Liver (tissue), 9 donors: ENCODE data around the gene NDUFS4. TPM values are rescaled to one million over a fixed set of nuclear protein-coding genes. Genes with fewer than 3 reads are reported as not detected.
A peak's percentile ranks its signal among the peaks of the same experiment; 100 is the strongest.

Experiments used
- DNase-seq: peaks from one replicate; pipeline ENCODE4 v3.0.0-alpha.2; 2017; ENCODE audit warnings: low spot score
- H3K27ac ChIP-seq, 2 donors: one replicate each; pipeline ENCODE4 v1.7.0; 2013; ENCODE audit warnings: inconsistent platforms in 2 of 2, low read length in 2 of 2, control low read depth in 1 of 2, low read depth in 1 of 2, mild to moderate bottlenecking in 1 of 2
- H3K27me3 ChIP-seq, 4 donors: one replicate each; pipeline versions ENCODE4 v1.6.1 to v1.7.0; 2013; ENCODE audit warnings: low read length in 3 of 4, inconsistent platforms in 1 of 4, mild to moderate bottlenecking in 1 of 4, moderate library complexity in 1 of 4; ENCODE audit not compliant: control insufficient read depth in 4 of 4, insufficient read depth in 4 of 4
- H3K36me3 ChIP-seq, 4 donors: one replicate each; pipeline versions ENCODE4 v1.6.1 to v1.7.0; 2013; ENCODE audit warnings: low read length in 3 of 4, mild to moderate bottlenecking in 3 of 4, low read depth in 1 of 4, moderate library complexity in 1 of 4; ENCODE audit not compliant: control insufficient read depth in 4 of 4, insufficient read depth in 3 of 4
- H3K4me1 ChIP-seq, 4 donors: one replicate each; pipeline versions ENCODE4 v1.6.1 to v1.7.0; 2013; ENCODE audit warnings: low read length in 3 of 4, mild to moderate bottlenecking in 3 of 4, moderate library complexity in 1 of 4; ENCODE audit not compliant: control insufficient read depth in 4 of 4, insufficient read depth in 4 of 4
- H3K4me3 ChIP-seq, 3 donors: one replicate each; pipeline versions ENCODE4 v1.6.1 to v1.7.0; 2013; ENCODE audit warnings: low read length in 3 of 3, control low read depth in 1 of 3, low read depth in 1 of 3, mild to moderate bottlenecking in 1 of 3
- H3K9ac ChIP-seq, 2 donors: one replicate each; pipeline ENCODE4 v1.7.0; 2013; ENCODE audit warnings: low read length in 2 of 2, mild to moderate bottlenecking in 2 of 2, moderate library complexity in 2 of 2, control low read depth in 1 of 2, low read depth in 1 of 2
- H3K9me3 ChIP-seq, 4 donors: one replicate each; pipeline versions ENCODE4 v1.6.1 to v1.7.0; 2013; ENCODE audit warnings: low read length in 3 of 4; ENCODE audit not compliant: control insufficient read depth in 4 of 4
- EGR1 ChIP-seq, 2 donors: IDR thresholded peaks; 2 replicates each; pipeline ENCODE4 v1.6.1; 2016 to 2018; ENCODE audit warnings: antibody characterized with exemption in 2 of 2, low read depth in 2 of 2
- FOXA1 ChIP-seq: IDR thresholded peaks from 2 replicates; pipeline ENCODE4 v1.6.1; 2016; ENCODE audit warnings: antibody characterized with exemption
- GABPA ChIP-seq, 2 donors: IDR thresholded peaks in 1 of 2; conservative IDR thresholded peaks in 1 of 2; 2 replicates each; pipeline ENCODE4 v1.6.1; 2016; ENCODE audit warnings: antibody characterized with exemption in 2 of 2, mild to moderate bottlenecking in 1 of 2, moderate library complexity in 1 of 2
- HNF4A ChIP-seq, 2 donors: conservative IDR thresholded peaks; 2 replicates each; pipeline ENCODE4 v1.6.1; 2016; ENCODE audit warnings: antibody characterized with exemption in 2 of 2, mild to moderate bottlenecking in 2 of 2
- HNF4G ChIP-seq: IDR thresholded peaks from 2 replicates; pipeline ENCODE4 v1.6.1; 2016; ENCODE audit warnings: antibody characterized with exemption
- JUND ChIP-seq, 2 donors: IDR thresholded peaks; 2 replicates each; pipeline ENCODE4 v1.6.1; 2016; ENCODE audit warnings: antibody characterized with exemption in 2 of 2
- NR2F2 ChIP-seq: IDR thresholded peaks from 2 replicates; pipeline ENCODE4 v1.6.1; 2016; ENCODE audit warnings: antibody characterized with exemption
- RAD21 ChIP-seq, 2 donors: IDR thresholded peaks; 2 replicates each; pipeline ENCODE4 v1.6.1; 2016; ENCODE audit warnings: antibody characterized with exemption in 2 of 2, mild to moderate bottlenecking in 2 of 2
- SP1 ChIP-seq: IDR thresholded peaks from 2 replicates; pipeline ENCODE4 v1.6.1; 2018; ENCODE audit warnings: antibody characterized with exemption, mild to moderate bottlenecking
- TAF1 ChIP-seq: conservative IDR thresholded peaks from 2 replicates; pipeline ENCODE4 v1.6.1; 2016; ENCODE audit warnings: antibody characterized with exemption, mild to moderate bottlenecking
- YY1 ChIP-seq: IDR thresholded peaks from 2 replicates; pipeline ENCODE4 v1.6.1; 2016; ENCODE audit warnings: antibody characterized with exemption, mild to moderate bottlenecking
- ZBTB33 ChIP-seq: IDR thresholded peaks from 2 replicates; pipeline ENCODE4 v1.6.1; 2016; ENCODE audit warnings: antibody characterized with exemption
- WGBS: extraction: QIAGEN DNeasy Blood & Tissue Kit; methylation state at CpG from one replicate; pipeline ENCODE4 v1.1.7; 2013; 5-methylcytosine and 5-hydroxymethylcytosine counted together
- polyA plus RNA-seq, 2 donors: library from polyadenylated mRNA; stranded (reverse) in 1 of 2; unstranded in 1 of 2; fragments of 200-250 nt in 1 of 2; fragments of >200 nt in 1 of 2; fragmentation: Nextera tagmentation in 1 of 2; extraction: Ambion mirVana in 1 of 2; gene quantifications; one replicate each; pipeline versions ENCODE4 v1.2.1 to v1.2.3, GENCODE V29; 2013 to 2015
- total RNA-seq, 2 donors: library from RNA; depleted of rRNA; stranded (reverse); fragments of >200 nt; gene quantifications; one replicate each; pipeline ENCODE4 v1.2.3, GENCODE V29; 2014
- TF ChIP-seq, protein P1 (sequence below): IDR thresholded peaks from 2 replicates; pipeline ENCODE4 v1.6.1; 2016; ENCODE audit warnings: antibody characterized with exemption
- TF ChIP-seq, protein P2 (sequence below): IDR thresholded peaks from 2 replicates; pipeline ENCODE4 v1.6.1; 2016; ENCODE audit warnings: antibody characterized with exemption, mild to moderate bottlenecking
- TF ChIP-seq, protein P3 (sequence below): fragments of 150-350 bp; IDR thresholded peaks from 2 replicates; pipeline ENCODE4 v1.5.1; 2017; ENCODE audit warnings: improper control_type of control experiment, low read depth, low read length; ENCODE audit not compliant: missing input control
- TF ChIP-seq, protein P4 (sequence below): IDR thresholded peaks from 2 replicates; pipeline ENCODE4 v1.6.1; 2016; ENCODE audit warnings: antibody characterized with exemption
- donor health status: healthy.
- donor health status: healthy.
- donor health status: healthy.
- donor health status: healthy.
- donor health status: healthy.

The NDUFS4 gene
- total and polyA plus RNA-seq, 4 donors: 35.9 to 114 (median 53.4) TPM

DNA sequence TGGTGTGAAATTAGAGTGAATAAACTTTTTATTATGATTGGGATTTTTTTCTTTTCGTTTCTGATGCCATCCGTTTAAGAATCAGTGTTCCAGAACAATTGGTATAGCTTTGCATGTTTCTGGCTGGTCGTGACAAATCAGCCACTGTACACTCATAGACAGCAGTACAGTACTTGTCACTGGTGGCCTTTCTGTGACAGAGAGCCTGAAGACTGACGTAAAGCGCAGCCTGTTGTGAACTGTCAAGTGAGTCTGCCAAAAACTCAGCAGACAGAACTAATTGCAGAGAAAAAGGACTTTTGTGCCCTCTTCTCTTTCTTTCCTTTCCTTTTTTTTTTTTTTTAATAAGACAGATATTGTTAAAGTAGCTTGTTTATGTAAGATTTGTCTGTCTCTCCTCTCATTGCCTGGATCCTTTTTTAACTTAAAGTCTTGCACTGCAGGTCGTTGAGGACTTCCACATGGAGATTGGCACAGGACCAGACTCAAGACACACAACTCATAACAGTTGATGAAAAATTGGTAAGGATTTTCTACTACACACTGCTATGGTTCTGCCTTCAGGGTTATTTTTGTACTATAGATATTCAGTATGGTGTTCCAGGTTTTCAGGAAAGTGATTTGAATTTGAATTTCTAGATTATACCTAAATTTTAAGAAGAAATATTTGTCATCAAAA, 42.7 kb downstream of the NDUFS4 start:
- Histone ChIP-seq H3K9me3 (no peaks in the 10 kb centered on the region), H3K27me3 (no peaks in the 10 kb centered on the region), H3K27ac (no peak overlapping the region), H3K9ac (no peak overlapping the region), H3K36me3 (peaks cover 0 to 7% (median 4%) of the 10 kb centered on the region in 4 donors), H3K4me1 (peaks cover 3 to 11% (median 7%) of the 10 kb centered on the region in 4 donors), H3K4me3 (no peak overlapping the region)
- TF ChIP-seq EGR1 (IDR thresholded peaks at IDR 0.05; ENCODE audit: low read depth in 2 of 2): no peak
- no peak for TF ChIP-seq YY1
- TF ChIP-seq, protein P1, sequence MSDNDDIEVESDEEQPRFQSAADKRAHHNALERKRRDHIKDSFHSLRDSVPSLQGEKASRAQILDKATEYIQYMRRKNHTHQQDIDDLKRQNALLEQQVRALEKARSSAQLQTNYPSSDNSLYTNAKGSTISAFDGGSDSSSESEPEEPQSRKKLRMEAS: no peak
- TF ChIP-seq, protein P2, sequence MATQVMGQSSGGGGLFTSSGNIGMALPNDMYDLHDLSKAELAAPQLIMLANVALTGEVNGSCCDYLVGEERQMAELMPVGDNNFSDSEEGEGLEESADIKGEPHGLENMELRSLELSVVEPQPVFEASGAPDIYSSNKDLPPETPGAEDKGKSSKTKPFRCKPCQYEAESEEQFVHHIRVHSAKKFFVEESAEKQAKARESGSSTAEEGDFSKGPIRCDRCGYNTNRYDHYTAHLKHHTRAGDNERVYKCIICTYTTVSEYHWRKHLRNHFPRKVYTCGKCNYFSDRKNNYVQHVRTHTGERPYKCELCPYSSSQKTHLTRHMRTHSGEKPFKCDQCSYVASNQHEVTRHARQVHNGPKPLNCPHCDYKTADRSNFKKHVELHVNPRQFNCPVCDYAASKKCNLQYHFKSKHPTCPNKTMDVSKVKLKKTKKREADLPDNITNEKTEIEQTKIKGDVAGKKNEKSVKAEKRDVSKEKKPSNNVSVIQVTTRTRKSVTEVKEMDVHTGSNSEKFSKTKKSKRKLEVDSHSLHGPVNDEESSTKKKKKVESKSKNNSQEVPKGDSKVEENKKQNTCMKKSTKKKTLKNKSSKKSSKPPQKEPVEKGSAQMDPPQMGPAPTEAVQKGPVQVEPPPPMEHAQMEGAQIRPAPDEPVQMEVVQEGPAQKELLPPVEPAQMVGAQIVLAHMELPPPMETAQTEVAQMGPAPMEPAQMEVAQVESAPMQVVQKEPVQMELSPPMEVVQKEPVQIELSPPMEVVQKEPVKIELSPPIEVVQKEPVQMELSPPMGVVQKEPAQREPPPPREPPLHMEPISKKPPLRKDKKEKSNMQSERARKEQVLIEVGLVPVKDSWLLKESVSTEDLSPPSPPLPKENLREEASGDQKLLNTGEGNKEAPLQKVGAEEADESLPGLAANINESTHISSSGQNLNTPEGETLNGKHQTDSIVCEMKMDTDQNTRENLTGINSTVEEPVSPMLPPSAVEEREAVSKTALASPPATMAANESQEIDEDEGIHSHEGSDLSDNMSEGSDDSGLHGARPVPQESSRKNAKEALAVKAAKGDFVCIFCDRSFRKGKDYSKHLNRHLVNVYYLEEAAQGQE: no peak
- TF ChIP-seq, protein P3, sequence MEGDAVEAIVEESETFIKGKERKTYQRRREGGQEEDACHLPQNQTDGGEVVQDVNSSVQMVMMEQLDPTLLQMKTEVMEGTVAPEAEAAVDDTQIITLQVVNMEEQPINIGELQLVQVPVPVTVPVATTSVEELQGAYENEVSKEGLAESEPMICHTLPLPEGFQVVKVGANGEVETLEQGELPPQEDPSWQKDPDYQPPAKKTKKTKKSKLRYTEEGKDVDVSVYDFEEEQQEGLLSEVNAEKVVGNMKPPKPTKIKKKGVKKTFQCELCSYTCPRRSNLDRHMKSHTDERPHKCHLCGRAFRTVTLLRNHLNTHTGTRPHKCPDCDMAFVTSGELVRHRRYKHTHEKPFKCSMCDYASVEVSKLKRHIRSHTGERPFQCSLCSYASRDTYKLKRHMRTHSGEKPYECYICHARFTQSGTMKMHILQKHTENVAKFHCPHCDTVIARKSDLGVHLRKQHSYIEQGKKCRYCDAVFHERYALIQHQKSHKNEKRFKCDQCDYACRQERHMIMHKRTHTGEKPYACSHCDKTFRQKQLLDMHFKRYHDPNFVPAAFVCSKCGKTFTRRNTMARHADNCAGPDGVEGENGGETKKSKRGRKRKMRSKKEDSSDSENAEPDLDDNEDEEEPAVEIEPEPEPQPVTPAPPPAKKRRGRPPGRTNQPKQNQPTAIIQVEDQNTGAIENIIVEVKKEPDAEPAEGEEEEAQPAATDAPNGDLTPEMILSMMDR: no peak
- TF ChIP-seq HNF4G: no peak
- no peak for TF ChIP-seq NR2F2
- no peak for TF ChIP-seq JUND (IDR thresholded peaks at IDR 0.05)
- DNase-seq: no peak
- 76% methylated on average over 6 of the region's 6 CpGs for WGBS

DNA sequence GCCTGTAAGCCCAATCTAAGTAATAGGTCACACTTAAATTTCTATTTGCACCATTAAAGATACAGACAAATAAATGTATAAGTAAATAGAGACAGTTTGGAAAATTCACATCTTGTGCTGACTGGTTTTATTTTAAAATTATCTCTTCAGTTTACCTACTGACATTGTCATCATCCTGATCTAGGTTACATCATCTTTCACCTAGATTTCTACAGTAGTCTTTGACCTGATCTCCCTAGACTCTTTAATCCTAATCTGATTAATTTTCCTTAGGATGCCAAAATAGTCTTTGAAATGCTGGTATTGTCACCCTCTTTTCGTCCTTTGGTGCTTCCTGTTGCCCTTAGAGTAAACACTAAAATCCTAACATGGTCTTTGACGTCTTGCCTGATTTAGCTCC, 43.9 kb downstream of the NDUFS4 start:
- Histone ChIP-seq H3K9ac (no peak overlapping the region), H3K9me3 (no peaks in the 10 kb centered on the region), H3K27ac (peak overlapping the region in 1 of 2 donors; percentile 11), H3K4me3 (no peak overlapping the region), H3K4me1 (peaks cover 3 to 11% (median 7%) of the 10 kb centered on the region in 4 donors), H3K27me3 (no peaks in the 10 kb centered on the region), H3K36me3 (peaks cover 2 to 11% (median 5%) of the 10 kb centered on the region in 4 donors)
- TF ChIP-seq FOXA1: no peak
- TF ChIP-seq, protein P4, sequence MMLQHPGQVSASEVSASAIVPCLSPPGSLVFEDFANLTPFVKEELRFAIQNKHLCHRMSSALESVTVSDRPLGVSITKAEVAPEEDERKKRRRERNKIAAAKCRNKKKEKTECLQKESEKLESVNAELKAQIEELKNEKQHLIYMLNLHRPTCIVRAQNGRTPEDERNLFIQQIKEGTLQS: peak; percentile 67
- TF ChIP-seq HNF4A (conservative IDR thresholded peaks at IDR 0.05): peak; percentile 60 to 61
- TF ChIP-seq ZBTB33: no peak
- TF ChIP-seq YY1: no peak
- TF ChIP-seq GABPA (IDR thresholded peaks at IDR 0.05 in 1 of 2, conservative IDR thresholded peaks at IDR 0.05 in 1 of 2): no peak
- no peak for TF ChIP-seq TAF1
- TF ChIP-seq, protein P1: no peak
- no peak for TF ChIP-seq RAD21 (IDR thresholded peaks at IDR 0.05)
- peak in 1 of 2 donors; percentile 9 for TF ChIP-seq JUND (IDR thresholded peaks at IDR 0.05)
- no peak for TF ChIP-seq NR2F2
- TF ChIP-seq SP1: no peak
- 51% methylated on average over 2 of the region's 2 CpGs for WGBS
- DNase-seq: no peak
